SJCRH30 (cell line): ENCODE measurements around the gene SYVN1. TPM values are rescaled to one million over a fixed set of nuclear protein-coding genes. Genes with fewer than 3 reads are reported as not detected.
A peak's percentile ranks its signal among the peaks of the same experiment; 100 is the strongest.

Experiments used
- DNase-seq, 2 experiments: peaks; one replicate each; pipeline ENCODE4 v3.0.0-alpha.2; 2015 to 2020
- H3K27ac ChIP-seq: fragments of 250-450 bp; sonication (Bioruptor Pico); 2 replicates; pipeline ENCODE4 v1.5.1; 2020; ENCODE audit warnings: mild to moderate bottlenecking, moderate library complexity
- H3K27me3 ChIP-seq: fragments of 250-450 bp; sonication (Bioruptor Pico); 2 replicates; pipeline ENCODE4 v1.5.1; 2020; ENCODE audit warnings: mild to moderate bottlenecking, moderate library complexity
- H3K36me3 ChIP-seq: fragments of 250-450 bp; sonication (Bioruptor Pico); 2 replicates; pipeline ENCODE4 v1.5.1; 2020; ENCODE audit warnings: mild to moderate bottlenecking, moderate library complexity
- H3K4me1 ChIP-seq: fragments of 250-450 bp; sonication (Bioruptor Pico); 2 replicates; pipeline ENCODE4 v1.5.1; 2020; ENCODE audit warnings: mild to moderate bottlenecking, moderate library complexity
- H3K4me3 ChIP-seq: fragments of 250-450 bp; sonication (Bioruptor Pico); 2 replicates; pipeline ENCODE4 v1.5.1; 2020; ENCODE audit warnings: mild to moderate bottlenecking, moderate library complexity
- H3K9me3 ChIP-seq: fragments of 250-450 bp; sonication (Bioruptor Pico); replicated peaks from 2 replicates; pipeline ENCODE4 v1.5.1; 2020; ENCODE audit warnings: mild to moderate bottlenecking, moderate library complexity
- total RNA-seq: library from RNA; depleted of rRNA; stranded (reverse); fragments of >200 nt; shearing (Covaris generic); gene quantifications from 2 replicates; pipeline ENCODE4 v1.2.3, GENCODE V29; 2014

SYVN1 gene
- total RNA-seq, 1 experiment from 2014 or later = 8.4 TPM

GRCh38 chr11:65114538-65115171, 19.7 kb downstream of the SYVN1 start:
- no peak overlapping the region for H3K4me3 ChIP-seq
- H3K27ac ChIP-seq = no peak overlapping the region
- peaks cover 7% of the 10 kb centered on the region for H3K36me3 ChIP-seq
- H3K4me1 ChIP-seq = peaks cover 5% of the 10 kb centered on the region; the same call in 1 of the 2 replicates
- no peaks in the 10 kb centered on the region for H3K9me3 ChIP-seq
- DNase-seq = no peak
- no peaks in the 10 kb centered on the region for H3K27me3 ChIP-seq

- Histone ChIP-seq H3K4me3 (no peak overlapping the region), H3K27me3 (no peaks in the 10 kb centered on the region), H3K9me3 (no peaks in the 10 kb centered on the region), H3K4me1 (peaks cover 5% of the 10 kb centered on the region; the same call in 1 of the 2 replicates), H3K36me3 (peaks cover 3% of the 10 kb centered on the region), H3K27ac (no peak overlapping the region)
- no peak for DNase-seq
Observed at GRCh38 chr11:65113839-65114238, 20.5 kb downstream of the SYVN1 start.

GRCh38 chr11:65113361-65113756, 21.0 kb downstream of the SYVN1 start:
- Histone ChIP-seq H3K4me1 (peaks cover 5% of the 10 kb centered on the region; the same call in 1 of the 2 replicates), H3K36me3 (peaks cover 3% of the 10 kb centered on the region), H3K27me3 (no peaks in the 10 kb centered on the region), H3K27ac (no peak overlapping the region), H3K4me3 (no peak overlapping the region), H3K9me3 (no peaks in the 10 kb centered on the region)
- no peak for DNase-seq

GRCh38 chr11:65112546-65113360, 21.6 kb downstream of the SYVN1 start:
- Histone ChIP-seq H3K36me3 (no peaks in the 10 kb centered on the region), H3K27ac (no peak overlapping the region), H3K27me3 (no peaks in the 10 kb centered on the region), H3K4me3 (no peak overlapping the region; the same call in 1 of the 2 replicates), H3K4me1 (peaks cover 5% of the 10 kb centered on the region; the same call in 1 of the 2 replicates), H3K9me3 (no peaks in the 10 kb centered on the region)
- no peak for DNase-seq

GRCh38 chr11:65111744-65112545, 22.4 kb downstream of the SYVN1 start, which contains the start of gene TM7SF2:
TSS of gene TM7SF2 (plus strand) at chr11:65111872. CDS start at chr11:65112016, 144 bp downstream.
- Histone ChIP-seq H3K9me3 (no peaks in the 10 kb centered on the region), H3K4me3 (peak within 1 kb of the TSS; percentile 21), H3K27ac (no peak within 1 kb of the TSS), H3K36me3 (no peaks in the 10 kb centered on the region), H3K4me1 (peaks cover 5% of the 10 kb centered on the region; the same call in 1 of the 2 replicates), H3K27me3 (no peaks in the 10 kb centered on the region)
- DNase-seq = peak; percentile 88 to 89

- Histone ChIP-seq H3K27me3 (no peaks in the 10 kb centered on the region), H3K36me3 (no peaks in the 10 kb centered on the region), H3K4me3 (no peak overlapping the region), H3K9me3 (no peaks in the 10 kb centered on the region), H3K4me1 (peaks cover 2% of the 10 kb centered on the region; the same call in 1 of the 2 replicates), H3K27ac (no peak overlapping the region)
- DNase-seq = no peak
Observed at GRCh38 chr11:65111159-65111743, 23.1 kb downstream of the SYVN1 start.

- Histone ChIP-seq H3K27me3 (no peaks in the 10 kb centered on the region), H3K36me3 (no peaks in the 10 kb centered on the region), H3K4me1 (peaks cover 2% of the 10 kb centered on the region; the same call in 1 of the 2 replicates), H3K27ac (no peak overlapping the region), H3K9me3 (no peaks in the 10 kb centered on the region), H3K4me3 (no peak overlapping the region)
- peak; percentile 80 to 89 for DNase-seq
Observed at GRCh38 chr11:65110354-65110861, 23.9 kb downstream of the SYVN1 start.

GRCh38 chr11:65109231-65110198, 24.8 kb downstream of the SYVN1 start:
- DNase-seq = no peak

GRCh38 chr11:65108469-65109123, 25.7 kb downstream of the SYVN1 start:
- H3K36me3 ChIP-seq = no peaks in the 10 kb centered on the region
- H3K4me3 ChIP-seq = no peak overlapping the region
- peaks cover 2% of the 10 kb centered on the region; the same call in 1 of the 2 replicates for H3K4me1 ChIP-seq
- no peaks in the 10 kb centered on the region for H3K27me3 ChIP-seq
- DNase-seq = no peak
- no peak overlapping the region for H3K27ac ChIP-seq
- H3K9me3 ChIP-seq = no peaks in the 10 kb centered on the region

More at GRCh38 chr11:65109231-65110198, 24.8 kb downstream of the SYVN1 start:
- H3K27ac ChIP-seq = no peak overlapping the region
- no peak overlapping the region for H3K4me3 ChIP-seq
- no peaks in the 10 kb centered on the region for H3K36me3 ChIP-seq
- H3K4me1 ChIP-seq = peaks cover 2% of the 10 kb centered on the region; the same call in 1 of the 2 replicates
- no peaks in the 10 kb centered on the region for H3K9me3 ChIP-seq
- H3K27me3 ChIP-seq = no peaks in the 10 kb centered on the region

- no peaks in the 10 kb centered on the region for H3K36me3 ChIP-seq
- DNase-seq = no peak
- no peaks in the 10 kb centered on the region for H3K9me3 ChIP-seq
- H3K27me3 ChIP-seq = no peaks in the 10 kb centered on the region
- H3K27ac ChIP-seq = no peak overlapping the region
- H3K4me3 ChIP-seq = no peak overlapping the region
- peaks cover 2% of the 10 kb centered on the region; the same call in 1 of the 2 replicates for H3K4me1 ChIP-seq
Observed at GRCh38 chr11:65107751-65108468, 26.4 kb downstream of the SYVN1 start.

- no peaks in the 10 kb centered on the region for H3K36me3 ChIP-seq
Observed at GRCh38 chr11:65107078-65107477, 27.2 kb downstream of the SYVN1 start.

GRCh38 chr11:65104628-65105027, 29.7 kb downstream of the SYVN1 start:
- no peak overlapping the region for H3K4me3 ChIP-seq
- no peak for DNase-seq
- no peaks in the 10 kb centered on the region for H3K27me3 ChIP-seq
- peaks cover 12% of the 10 kb centered on the region; the same call in 1 of the 2 replicates for H3K4me1 ChIP-seq
- H3K36me3 ChIP-seq = no peaks in the 10 kb centered on the region
- H3K27ac ChIP-seq = no peak overlapping the region
- no peaks in the 10 kb centered on the region for H3K9me3 ChIP-seq

More at GRCh38 chr11:65107078-65107477, 27.2 kb downstream of the SYVN1 start:
- Histone ChIP-seq H3K27me3 (no peaks in the 10 kb centered on the region), H3K4me3 (no peak overlapping the region), H3K27ac (no peak overlapping the region), H3K9me3 (no peaks in the 10 kb centered on the region), H3K4me1 (peaks cover 9% of the 10 kb centered on the region; the same call in 1 of the 2 replicates)
- DNase-seq = no peak
